22Rv1 (cell line): ENCODE data around the gene BLOC1S5.

Experiments used
- H3K27ac ChIP-seq: fragments of 450-650 bp; 2 replicates; pipeline ENCODE4 v1.5.1; 2017
- CTCF ChIP-seq: fragments of 450-650 bp; IDR thresholded peaks from 2 replicates; pipeline ENCODE4 v1.5.1; 2017; ENCODE audit warnings: mild to moderate bottlenecking
- ZFX ChIP-seq: fragments of 450-650 bp; IDR thresholded peaks from 2 replicates; pipeline ENCODE4 v1.6.1; 2017; ENCODE audit warnings: antibody characterized with exemption, borderline replicate concordance

The BLOC1S5 gene

GRCh38 chr6:8070718-8071117 is 6.5 kb upstream of the BLOC1S5 start:
- no peak overlapping the region for H3K27ac ChIP-seq
- no peak for TF ChIP-seq ZFX
- TF ChIP-seq CTCF, result no peak

GRCh38 chr6:8069631-8070284 is 5.6 kb upstream of the BLOC1S5 start:
- H3K27ac ChIP-seq, result no peak overlapping the region
- TF ChIP-seq ZFX (no peak), CTCF (no peak)

GRCh38 chr6:8069151-8069550 is 5.0 kb upstream of the BLOC1S5 start:
- H3K27ac ChIP-seq, result no peak overlapping the region
- TF ChIP-seq ZFX, result no peak
- no peak for TF ChIP-seq CTCF

- H3K27ac ChIP-seq, result no peak overlapping the region
- TF ChIP-seq CTCF (no peak), ZFX (no peak)
Observed at GRCh38 chr6:8066108-8066507, 1.9 kb upstream of the BLOC1S5 start.

- no peak overlapping the region for H3K27ac ChIP-seq
- TF ChIP-seq ZFX (no peak), CTCF (no peak)
Observed at GRCh38 chr6:8065519-8065911, 1.3 kb upstream of the BLOC1S5 start.

GRCh38 chr6:8064638-8065518 is 689 bp upstream of the BLOC1S5 start:
- peak overlapping the region; percentile 79 for H3K27ac ChIP-seq
- TF ChIP-seq CTCF (no peak), ZFX (no peak)

- H3K27ac ChIP-seq, result no peak overlapping the region
- TF ChIP-seq ZFX (no peak), CTCF (no peak)
Observed at GRCh38 chr6:8061736-8062135, 2.5 kb downstream of the BLOC1S5 start.
